Measurements from ENCODE around the gene KRTAP5-2.

DNA sequence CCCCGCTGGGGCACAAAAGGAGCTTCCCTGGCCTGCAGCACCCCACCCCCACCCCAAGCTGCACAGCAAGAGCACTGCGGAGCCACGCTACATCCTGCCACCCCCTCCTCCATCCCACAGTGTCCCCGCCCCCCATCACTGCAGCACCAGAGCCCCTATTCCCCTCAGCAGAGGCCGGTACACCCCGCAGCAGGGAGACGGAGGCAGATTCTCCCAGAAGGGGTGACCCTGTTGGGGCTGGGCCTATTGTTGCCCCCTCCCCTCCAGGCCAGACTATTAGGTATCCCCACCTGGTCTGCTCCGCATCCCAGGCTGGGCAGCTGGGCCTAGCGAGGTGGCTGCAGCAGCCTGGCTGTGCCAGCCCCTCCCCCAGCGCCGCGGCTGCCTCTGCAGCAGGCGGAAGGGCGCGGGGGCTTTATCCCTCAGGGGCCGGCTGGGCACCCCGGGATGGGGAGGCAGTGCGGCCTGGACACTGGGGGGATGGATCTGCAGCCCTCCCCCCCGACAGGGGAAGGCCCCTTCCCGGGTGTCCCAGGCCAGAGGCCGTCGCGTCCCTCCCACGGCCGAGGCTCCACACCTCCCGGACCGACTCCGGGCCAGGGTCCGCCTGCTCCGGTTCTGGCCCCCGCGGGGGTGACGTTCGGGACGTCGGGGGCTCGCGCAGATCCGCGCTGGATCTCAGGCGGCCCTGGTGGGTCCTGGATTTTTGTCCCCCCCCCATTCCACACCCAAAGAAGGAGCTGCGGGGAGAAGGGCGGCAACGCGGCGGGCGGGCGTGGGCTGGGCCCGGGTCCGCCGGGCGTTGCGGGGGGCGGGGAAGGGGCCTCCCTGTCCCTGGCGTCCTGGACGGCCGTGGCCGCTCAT lies 27.0 kb downstream of the KRTAP5-2 start:
- TF ChIP-seq POLR2A (IDR thresholded peaks at IDR 0.05; ENCODE audit: low read length) (no peak), GATA1 (IDR thresholded peaks at IDR 0.05; ENCODE audit: low read depth, low read length) (no peak)
